Glutamatergic neuron (in vitro differentiated cells): ENCODE measurements around the gene OR2K2. TPM values are rescaled to one million over a fixed set of nuclear protein-coding genes. Genes with fewer than 3 reads are reported as not detected.

ENCODE experiments used
- DNase-seq: peaks from one replicate; pipeline ENCODE4 v3.0.0; 2022
- H3K27ac Mint-ChIP-seq: one replicate; pipeline ENCODE4 v1.8.0; 2020; ENCODE audit warnings: mild to moderate bottlenecking, mixed read lengths, inconsistent platforms; ENCODE audit not compliant: unreplicated experiment
- H3K27me3 Mint-ChIP-seq: one replicate; pipeline ENCODE4 v1.8.0; 2020; ENCODE audit warnings: mild to moderate bottlenecking, moderate library complexity, mixed read lengths, inconsistent platforms; ENCODE audit not compliant: unreplicated experiment
- H3K36me3 Mint-ChIP-seq: one replicate; pipeline ENCODE4 v1.8.0; 2020; ENCODE audit warnings: mild to moderate bottlenecking, mixed read lengths, inconsistent platforms; ENCODE audit not compliant: unreplicated experiment
- H3K4me1 Mint-ChIP-seq: one replicate; pipeline ENCODE4 v1.8.0; 2020; ENCODE audit warnings: mild to moderate bottlenecking, low read depth, mixed read lengths, inconsistent platforms; ENCODE audit not compliant: unreplicated experiment
- H3K4me3 Mint-ChIP-seq: one replicate; pipeline ENCODE4 v1.8.0; 2020; ENCODE audit warnings: mild to moderate bottlenecking, mixed read lengths, inconsistent platforms; ENCODE audit not compliant: unreplicated experiment
- H3K9me3 Mint-ChIP-seq: one replicate; pipeline ENCODE4 v1.8.0; 2020; ENCODE audit warnings: mild to moderate bottlenecking, moderate library complexity, mixed read lengths, inconsistent platforms; ENCODE audit not compliant: unreplicated experiment
- total RNA-seq: library from RNA; stranded (reverse); fragmentation: NEBNext Ultra II Directional; extraction: Animal tissue kit (Norgen Biotek cat#: 25700); gene quantifications from one replicate; pipeline ENCODE4 v1.2.1, GENCODE V29; 2021; ENCODE audit not compliant: unreplicated experiment
- TF ChIP-seq, protein P1 (sequence below): fragments of 200-600 bp; sonication (generic); IDR thresholded peaks from one replicate; pipeline ENCODE4 v1.5.0; 2021; ENCODE audit not compliant: partially characterized antibody, unreplicated experiment

Gene OR2K2
- total RNA-seq, 1 donor from 2014 or later, result not detected

DNA sequence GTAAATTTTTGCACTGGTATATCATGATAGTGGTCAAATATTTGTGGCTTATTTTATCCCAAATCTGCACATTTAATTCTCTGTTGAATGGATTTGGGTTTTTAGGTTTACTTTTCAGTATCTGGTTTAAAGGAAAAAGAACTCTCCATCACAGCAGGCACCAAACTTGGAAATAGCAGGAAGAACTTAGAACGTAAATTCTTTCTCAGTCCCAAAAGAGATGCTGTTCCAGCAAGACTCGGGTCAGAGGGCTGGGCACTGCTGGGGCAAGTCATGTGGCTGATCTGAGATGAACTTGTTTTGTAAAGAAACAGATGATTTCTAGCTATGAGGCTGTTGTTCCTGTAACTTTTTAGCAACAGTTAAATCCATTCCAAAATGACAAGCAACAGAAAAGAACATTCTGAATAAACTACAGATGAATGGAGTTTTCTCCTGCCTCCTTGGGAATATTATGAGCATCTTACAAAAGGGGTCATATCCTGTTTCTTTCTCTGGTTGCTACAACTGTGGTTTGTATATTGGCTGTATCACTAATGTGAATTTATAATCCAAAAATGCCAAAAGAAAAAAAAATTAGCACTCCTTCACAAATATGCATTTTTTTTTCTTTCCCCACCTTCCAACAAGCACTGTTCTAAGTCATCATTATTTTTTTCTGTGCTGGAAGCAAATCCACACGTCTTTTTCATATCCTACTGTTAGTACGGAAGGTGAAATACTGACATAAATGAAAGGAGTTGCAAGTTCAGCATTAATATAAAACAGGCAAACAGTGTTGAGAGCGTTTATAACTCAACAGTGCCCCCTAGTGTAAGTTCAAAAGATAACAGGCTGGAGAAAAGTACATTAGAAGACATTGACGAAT is 31.1 kb downstream of the OR2K2 start:
- H3K27me3 Mint-ChIP-seq, result no peaks in the 10 kb centered on the region
- no peak overlapping the region for H3K4me3 Mint-ChIP-seq
- H3K27ac Mint-ChIP-seq, result no peak overlapping the region
- TF ChIP-seq, protein P1, sequence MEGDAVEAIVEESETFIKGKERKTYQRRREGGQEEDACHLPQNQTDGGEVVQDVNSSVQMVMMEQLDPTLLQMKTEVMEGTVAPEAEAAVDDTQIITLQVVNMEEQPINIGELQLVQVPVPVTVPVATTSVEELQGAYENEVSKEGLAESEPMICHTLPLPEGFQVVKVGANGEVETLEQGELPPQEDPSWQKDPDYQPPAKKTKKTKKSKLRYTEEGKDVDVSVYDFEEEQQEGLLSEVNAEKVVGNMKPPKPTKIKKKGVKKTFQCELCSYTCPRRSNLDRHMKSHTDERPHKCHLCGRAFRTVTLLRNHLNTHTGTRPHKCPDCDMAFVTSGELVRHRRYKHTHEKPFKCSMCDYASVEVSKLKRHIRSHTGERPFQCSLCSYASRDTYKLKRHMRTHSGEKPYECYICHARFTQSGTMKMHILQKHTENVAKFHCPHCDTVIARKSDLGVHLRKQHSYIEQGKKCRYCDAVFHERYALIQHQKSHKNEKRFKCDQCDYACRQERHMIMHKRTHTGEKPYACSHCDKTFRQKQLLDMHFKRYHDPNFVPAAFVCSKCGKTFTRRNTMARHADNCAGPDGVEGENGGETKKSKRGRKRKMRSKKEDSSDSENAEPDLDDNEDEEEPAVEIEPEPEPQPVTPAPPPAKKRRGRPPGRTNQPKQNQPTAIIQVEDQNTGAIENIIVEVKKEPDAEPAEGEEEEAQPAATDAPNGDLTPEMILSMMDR, result peak; percentile 87
- DNase-seq, result no peak
- no peaks in the 10 kb centered on the region for H3K4me1 Mint-ChIP-seq
- no peaks in the 10 kb centered on the region for H3K36me3 Mint-ChIP-seq
- H3K9me3 Mint-ChIP-seq, result no peaks in the 10 kb centered on the region

GRCh38 chr9:111298111-111298510 is 31.9 kb downstream of the OR2K2 start:
- H3K27ac Mint-ChIP-seq, result no peak overlapping the region
- TF ChIP-seq, protein P1, result no peak
- no peaks in the 10 kb centered on the region for H3K36me3 Mint-ChIP-seq
- H3K4me1 Mint-ChIP-seq, result no peaks in the 10 kb centered on the region
- no peaks in the 10 kb centered on the region for H3K9me3 Mint-ChIP-seq
- no peak for DNase-seq
- H3K4me3 Mint-ChIP-seq, result no peak overlapping the region
- no peaks in the 10 kb centered on the region for H3K27me3 Mint-ChIP-seq

DNA sequence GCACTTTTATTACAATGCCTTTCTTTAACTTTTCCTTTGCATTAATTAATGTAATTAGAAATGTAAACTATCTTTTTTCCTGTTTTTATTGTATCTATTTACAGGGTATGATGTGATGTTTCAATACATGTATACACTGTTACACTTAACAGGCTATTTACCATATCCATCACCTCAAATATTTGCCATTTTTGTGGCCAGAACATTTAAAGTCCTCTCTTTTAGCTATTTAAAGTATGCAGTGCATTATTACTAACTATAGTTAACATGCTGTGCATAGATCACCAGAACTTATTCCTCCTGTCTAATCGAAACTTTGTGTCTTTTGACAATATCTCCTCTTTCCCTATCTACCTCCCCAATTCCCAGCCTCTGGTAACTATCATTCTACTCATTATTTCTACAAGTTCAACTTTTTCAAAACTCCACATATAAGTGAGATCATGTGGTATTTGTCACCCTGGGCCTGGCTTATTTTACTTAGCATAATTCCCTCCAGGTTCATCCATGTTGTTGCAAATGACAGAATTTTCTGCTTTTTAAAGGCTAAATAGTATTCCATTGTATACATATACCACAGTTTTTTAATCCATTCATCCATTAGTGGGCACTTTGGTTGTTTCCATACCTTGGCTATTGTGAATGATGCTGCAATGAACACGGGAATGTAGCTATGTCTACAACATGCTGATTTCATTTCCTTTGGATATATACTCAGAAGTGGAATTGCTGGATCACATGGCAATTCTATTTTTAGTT is 32.8 kb downstream of the OR2K2 start:
- H3K27ac Mint-ChIP-seq, result no peak overlapping the region
- H3K27me3 Mint-ChIP-seq, result no peaks in the 10 kb centered on the region
- no peak overlapping the region for H3K4me3 Mint-ChIP-seq
- H3K4me1 Mint-ChIP-seq, result no peaks in the 10 kb centered on the region
- TF ChIP-seq, protein P1, result no peak
- H3K9me3 Mint-ChIP-seq, result no peaks in the 10 kb centered on the region
- no peaks in the 10 kb centered on the region for H3K36me3 Mint-ChIP-seq
- no peak for DNase-seq

DNA sequence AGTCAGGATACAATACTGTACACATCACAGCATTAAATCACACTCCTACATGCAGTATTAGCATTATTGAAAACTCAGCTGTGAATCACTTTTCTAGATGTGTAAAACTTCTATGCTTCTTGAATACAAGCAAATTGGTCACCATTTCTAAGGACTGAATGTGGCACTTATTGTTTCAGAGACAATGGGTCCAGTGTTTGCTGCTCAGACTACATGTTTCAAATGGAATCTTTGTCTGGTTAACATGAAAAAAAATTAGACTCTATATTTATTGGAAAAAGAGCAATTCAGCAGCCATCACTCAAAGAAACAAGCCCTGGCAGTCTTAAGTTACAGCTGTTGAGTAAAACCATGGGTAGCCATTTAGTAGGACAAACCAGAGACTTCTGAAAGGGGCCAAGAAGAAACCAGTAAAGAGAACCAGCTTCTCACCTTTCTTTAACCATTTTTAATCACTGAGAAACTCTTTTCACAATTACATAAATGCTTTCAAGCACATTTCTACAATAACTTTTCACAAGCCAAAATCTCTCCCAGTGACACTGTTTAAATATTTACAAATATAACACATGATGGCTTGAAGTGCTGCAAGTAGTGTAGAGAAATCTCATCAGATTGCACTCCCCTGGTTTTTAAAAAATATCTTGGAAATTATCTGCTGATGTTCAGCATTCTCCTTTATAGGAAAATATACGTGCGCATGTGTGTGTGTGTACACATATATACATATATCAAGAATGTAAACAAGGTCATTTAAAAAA is 35.2 kb downstream of the OR2K2 start:
- H3K27ac Mint-ChIP-seq, result no peak overlapping the region
- H3K4me1 Mint-ChIP-seq, result no peaks in the 10 kb centered on the region
- TF ChIP-seq, protein P1, result no peak
- no peak overlapping the region for H3K4me3 Mint-ChIP-seq
- H3K27me3 Mint-ChIP-seq, result no peaks in the 10 kb centered on the region
- no peaks in the 10 kb centered on the region for H3K9me3 Mint-ChIP-seq
- DNase-seq, result no peak
- no peaks in the 10 kb centered on the region for H3K36me3 Mint-ChIP-seq
